HepG2 (cell line): Measurements from ENCODE around the gene MICA. TPM values are rescaled to one million over a fixed set of nuclear protein-coding genes. Genes with fewer than 3 reads are reported as not detected.
A peak's percentile ranks its signal among the peaks of the same experiment; 100 is the strongest.

ENCODE experiments used
- CBX2 ChIP-seq, 2 experiments: fragments of 200-600 bp in 1 of 2; sonication (generic); formaldehyde crosslinking in 1 of 2; IDR thresholded peaks; 2 replicates each; pipeline versions ENCODE4 v1.7.0 to v1.8.1; 2018 to 2022; ENCODE audit warnings: low read depth in 2 of 2, low read length in 1 of 2, mild to moderate bottlenecking in 1 of 2, missing genetic modification reagents in 1 of 2
- ERF ChIP-seq: IDR thresholded peaks from 2 replicates; pipeline ENCODE4 v1.6.1; 2018; ENCODE audit warnings: missing biosample characterization, missing genetic modification reagents
- FOXA1 ChIP-seq, 2 experiments: fragments of 450-650 bp in 1 of 2; sonication (generic) in 1 of 2; formaldehyde crosslinking in 1 of 2; IDR thresholded peaks; 2 replicates each; pipeline versions ENCODE4 v1.4.0 to v1.6.1; 2016 to 2020; ENCODE audit warnings: missing genetic modification reagents in 1 of 2
- HNRNPLL ChIP-seq: fragments of 200-400 bp; formaldehyde crosslinking; IDR thresholded peaks from 2 replicates; pipeline ENCODE4 v1.6.1; 2017; ENCODE audit warnings: mild to moderate bottlenecking, low read depth, low read length; ENCODE audit not compliant: poor library complexity, severe bottlenecking
- IKZF1 ChIP-seq: fragments of 450-650 bp; IDR thresholded peaks from 2 replicates; pipeline ENCODE4 v1.7.1; 2016
- JUN ChIP-seq: sonication (generic); formaldehyde crosslinking; IDR thresholded peaks from 2 replicates; pipeline ENCODE4 v1.4.0; 2020; ENCODE audit warnings: mild to moderate bottlenecking, missing genetic modification reagents
- KLF12 ChIP-seq: sonication (generic); formaldehyde crosslinking; IDR thresholded peaks from 2 replicates; pipeline ENCODE4 v1.4.0; 2020; ENCODE audit warnings: missing genetic modification reagents, borderline replicate concordance
- MAF1 ChIP-seq: sonication (generic); formaldehyde crosslinking; IDR thresholded peaks from 2 replicates; pipeline ENCODE4 v1.5.0; 2020; ENCODE audit warnings: missing genetic modification reagents, borderline replicate concordance
- NR2F1 ChIP-seq, 2 experiments: fragments of 450-650 bp in 1 of 2; formaldehyde crosslinking in 1 of 2; IDR thresholded peaks; 2 replicates each; pipeline versions ENCODE4 v1.5.0 to v1.6.1; 2016 to 2020; ENCODE audit warnings: mild to moderate bottlenecking in 1 of 2, missing compliant biosample characterization in 1 of 2, missing genetic modification reagents in 1 of 2, moderate library complexity in 1 of 2
- SNRNP70 ChIP-seq: fragments of 200-400 bp; formaldehyde crosslinking; IDR thresholded peaks from 2 replicates; pipeline ENCODE4 v1.6.1; 2017; ENCODE audit warnings: mild to moderate bottlenecking, low read depth, low read length, moderate library complexity
- TGIF2 ChIP-seq: IDR thresholded peaks from 2 replicates; pipeline ENCODE4 v1.6.1; 2016; ENCODE audit warnings: control low read depth, missing compliant biosample characterization
- THAP11 ChIP-seq: IDR thresholded peaks from 2 replicates; pipeline ENCODE4 v1.6.1; 2016; ENCODE audit warnings: missing biosample characterization, missing genetic modification reagents
- ZBTB8A ChIP-seq: sonication (generic); formaldehyde crosslinking; IDR thresholded peaks from 2 replicates; pipeline ENCODE4 v1.4.0; 2020; ENCODE audit warnings: mild to moderate bottlenecking, low read depth, missing genetic modification reagents, borderline replicate concordance
- ZKSCAN5 ChIP-seq: sonication (generic); formaldehyde crosslinking; IDR thresholded peaks from 2 replicates; pipeline ENCODE4 v1.5.1; 2020; ENCODE audit warnings: mild to moderate bottlenecking, missing genetic modification reagents
- ZNF460 ChIP-seq: sonication (generic); formaldehyde crosslinking; IDR thresholded peaks from 2 replicates; pipeline ENCODE4 v1.5.1; 2020; ENCODE audit warnings: missing genetic modification reagents, mild to moderate bottlenecking, borderline replicate concordance
- ZNF891 ChIP-seq: sonication (generic); formaldehyde crosslinking; IDR thresholded peaks from 2 replicates; pipeline ENCODE4 v1.5.0; 2020; ENCODE audit warnings: mild to moderate bottlenecking, missing genetic modification reagents
- polyA plus RNA-seq, 8 experiments: library from polyadenylated mRNA; depleted of rRNA in 3 of 8; stranded (reverse) in 7 of 8; unstranded in 1 of 8; fragments of >200 nt; fragmentation: Illumina TruSeq in 4 of 8; extraction: Trizol in 4 of 8; gene quantifications; 2 replicates each; pipeline versions ENCODE4 v1.2.1 to v1.2.3, GENCODE V29; 2011 to 2016; ENCODE audit warnings: low read depth in 4 of 8, missing spikeins in 1 of 8, mixed read lengths in 1 of 8; ENCODE audit not compliant: insufficient read depth in 1 of 8
- total RNA-seq, 5 experiments: library from RNA; depleted of rRNA; stranded (reverse); fragments of >200 nt; fragmentation: Illumina TruSeq; extraction: Trizol; gene quantifications; 2 replicates each; pipeline ENCODE4 v1.2.3, GENCODE V29; 2016; ENCODE audit warnings: low read depth in 1 of 5
- TF ChIP-seq, protein P1 (sequence below): sonication (generic); formaldehyde crosslinking; IDR thresholded peaks from 2 replicates; pipeline ENCODE4 v1.5.0; 2020; ENCODE audit warnings: missing genetic modification reagents, mild to moderate bottlenecking, borderline replicate concordance
- TF ChIP-seq, protein P2 (sequence below): IDR thresholded peaks from 2 replicates; pipeline ENCODE4 v1.4.0; 2020; ENCODE audit warnings: mild to moderate bottlenecking, missing genetic modification reagents
- TF ChIP-seq, protein P3 (sequence below): sonication (generic); formaldehyde crosslinking; conservative IDR thresholded peaks from 2 replicates; pipeline ENCODE4 v1.4.0; 2020; ENCODE audit warnings: mild to moderate bottlenecking, missing genetic modification reagents, moderate library complexity

MICA gene
- total and polyA plus RNA-seq, 2 of the 13 experiments (the other 11 are each of a cell fraction or from before 2014, with no cell fraction given): 21.6 to 38.1 TPM

DNA sequence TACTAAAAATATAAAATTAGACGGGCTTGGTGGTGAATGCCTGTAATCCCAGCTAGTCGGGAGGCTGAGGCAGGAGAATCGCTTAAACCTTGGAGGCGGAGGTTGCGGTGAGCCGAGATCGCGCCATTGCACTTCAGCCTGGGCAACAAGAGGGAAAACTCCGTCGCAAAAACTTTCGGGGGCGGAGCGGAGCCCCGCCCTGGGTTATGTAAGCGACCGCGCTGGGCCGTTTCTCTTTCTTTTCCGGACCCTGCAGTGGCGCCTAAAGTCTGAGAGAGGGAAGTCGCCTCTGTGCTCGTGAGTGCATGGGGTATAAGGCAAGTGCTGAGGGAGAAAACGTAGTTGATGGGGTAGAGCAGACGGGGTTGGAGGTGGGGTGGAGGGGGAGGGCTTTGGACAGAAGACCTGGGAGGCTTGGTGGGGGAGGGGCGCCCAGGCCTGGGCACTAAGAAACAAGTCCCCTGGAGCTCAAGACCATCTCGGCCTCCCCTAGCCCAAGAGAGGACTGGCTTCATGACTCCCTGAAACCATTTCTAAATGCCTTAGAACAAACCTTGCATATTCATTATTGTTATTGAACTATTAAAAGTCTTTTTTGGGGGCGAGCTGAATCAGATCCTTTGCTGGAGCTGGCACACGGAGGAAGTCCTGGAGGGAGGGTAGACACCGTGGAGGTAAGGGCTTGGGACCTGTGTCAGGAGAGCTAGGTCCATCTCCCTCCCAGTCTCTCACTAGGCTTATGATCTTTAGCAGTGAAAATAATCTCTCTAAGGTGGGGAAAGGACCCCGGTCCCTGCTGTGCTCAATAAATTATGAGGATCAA lies 2.7 kb upstream of the MICA start (continued):
- TF ChIP-seq ZNF891 (CRISPR knock-in tag) (no peak), CBX2 (IDR thresholded peaks at IDR 0.05; ENCODE audit: low read depth, low read length) (no peak), CBX2 (CRISPR knock-in tag; IDR thresholded peaks at IDR 0.05; ENCODE audit: low read depth) (no peak), KLF12 (CRISPR knock-in tag) (peak; percentile 86; the same call in 1 of the 2 replicates), MAF1 (0 out of 2 replicates have a peak, but pooled peaks have one; percentile 22), IKZF1 (no peak), SNRNP70 (no peak), TGIF2 (CRISPR knock-in tag) (no peak), JUN (CRISPR knock-in tag) (no peak), ZNF460 (CRISPR knock-in tag) (no peak), ZKSCAN5 (no peak), ZBTB8A (CRISPR knock-in tag) (no peak), FOXA1 (IDR thresholded peaks at IDR 0.05) (no peak), FOXA1 (CRISPR knock-in tag; IDR thresholded peaks at IDR 0.05) (no peak), THAP11 (CRISPR knock-in tag) (no peak), NR2F1 (CRISPR knock-in tag; IDR thresholded peaks at IDR 0.05) (no peak), ERF (CRISPR knock-in tag) (no peak), HNRNPLL (peak; percentile 14)
- TF ChIP-seq, protein P1, sequence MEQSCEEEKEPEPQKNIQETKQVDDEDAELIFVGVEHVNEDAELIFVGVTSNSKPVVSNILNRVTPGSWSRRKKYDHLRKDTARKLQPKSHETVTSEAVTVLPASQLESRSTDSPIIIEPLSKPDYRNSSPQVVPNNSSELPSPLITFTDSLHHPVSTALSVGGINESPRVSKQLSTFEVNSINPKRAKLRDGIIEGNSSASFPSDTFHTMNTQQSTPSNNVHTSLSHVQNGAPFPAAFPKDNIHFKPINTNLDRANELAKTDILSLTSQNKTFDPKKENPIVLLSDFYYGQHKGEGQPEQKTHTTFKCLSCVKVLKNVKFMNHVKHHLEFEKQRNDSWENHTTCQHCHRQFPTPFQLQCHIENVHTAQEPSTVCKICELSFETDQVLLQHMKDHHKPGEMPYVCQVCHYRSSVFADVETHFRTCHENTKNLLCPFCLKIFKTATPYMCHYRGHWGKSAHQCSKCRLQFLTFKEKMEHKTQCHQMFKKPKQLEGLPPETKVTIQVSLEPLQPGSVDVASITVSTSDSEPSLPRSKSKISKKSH (CRISPR knock-in tag): no peak
- TF ChIP-seq, protein P2, sequence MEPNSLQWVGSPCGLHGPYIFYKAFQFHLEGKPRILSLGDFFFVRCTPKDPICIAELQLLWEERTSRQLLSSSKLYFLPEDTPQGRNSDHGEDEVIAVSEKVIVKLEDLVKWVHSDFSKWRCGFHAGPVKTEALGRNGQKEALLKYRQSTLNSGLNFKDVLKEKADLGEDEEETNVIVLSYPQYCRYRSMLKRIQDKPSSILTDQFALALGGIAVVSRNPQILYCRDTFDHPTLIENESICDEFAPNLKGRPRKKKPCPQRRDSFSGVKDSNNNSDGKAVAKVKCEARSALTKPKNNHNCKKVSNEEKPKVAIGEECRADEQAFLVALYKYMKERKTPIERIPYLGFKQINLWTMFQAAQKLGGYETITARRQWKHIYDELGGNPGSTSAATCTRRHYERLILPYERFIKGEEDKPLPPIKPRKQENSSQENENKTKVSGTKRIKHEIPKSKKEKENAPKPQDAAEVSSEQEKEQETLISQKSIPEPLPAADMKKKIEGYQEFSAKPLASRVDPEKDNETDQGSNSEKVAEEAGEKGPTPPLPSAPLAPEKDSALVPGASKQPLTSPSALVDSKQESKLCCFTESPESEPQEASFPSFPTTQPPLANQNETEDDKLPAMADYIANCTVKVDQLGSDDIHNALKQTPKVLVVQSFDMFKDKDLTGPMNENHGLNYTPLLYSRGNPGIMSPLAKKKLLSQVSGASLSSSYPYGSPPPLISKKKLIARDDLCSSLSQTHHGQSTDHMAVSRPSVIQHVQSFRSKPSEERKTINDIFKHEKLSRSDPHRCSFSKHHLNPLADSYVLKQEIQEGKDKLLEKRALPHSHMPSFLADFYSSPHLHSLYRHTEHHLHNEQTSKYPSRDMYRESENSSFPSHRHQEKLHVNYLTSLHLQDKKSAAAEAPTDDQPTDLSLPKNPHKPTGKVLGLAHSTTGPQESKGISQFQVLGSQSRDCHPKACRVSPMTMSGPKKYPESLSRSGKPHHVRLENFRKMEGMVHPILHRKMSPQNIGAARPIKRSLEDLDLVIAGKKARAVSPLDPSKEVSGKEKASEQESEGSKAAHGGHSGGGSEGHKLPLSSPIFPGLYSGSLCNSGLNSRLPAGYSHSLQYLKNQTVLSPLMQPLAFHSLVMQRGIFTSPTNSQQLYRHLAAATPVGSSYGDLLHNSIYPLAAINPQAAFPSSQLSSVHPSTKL (CRISPR knock-in tag): 0 out of 2 replicates have a peak, but pooled peaks have one; percentile 9
- TF ChIP-seq, protein P3, sequence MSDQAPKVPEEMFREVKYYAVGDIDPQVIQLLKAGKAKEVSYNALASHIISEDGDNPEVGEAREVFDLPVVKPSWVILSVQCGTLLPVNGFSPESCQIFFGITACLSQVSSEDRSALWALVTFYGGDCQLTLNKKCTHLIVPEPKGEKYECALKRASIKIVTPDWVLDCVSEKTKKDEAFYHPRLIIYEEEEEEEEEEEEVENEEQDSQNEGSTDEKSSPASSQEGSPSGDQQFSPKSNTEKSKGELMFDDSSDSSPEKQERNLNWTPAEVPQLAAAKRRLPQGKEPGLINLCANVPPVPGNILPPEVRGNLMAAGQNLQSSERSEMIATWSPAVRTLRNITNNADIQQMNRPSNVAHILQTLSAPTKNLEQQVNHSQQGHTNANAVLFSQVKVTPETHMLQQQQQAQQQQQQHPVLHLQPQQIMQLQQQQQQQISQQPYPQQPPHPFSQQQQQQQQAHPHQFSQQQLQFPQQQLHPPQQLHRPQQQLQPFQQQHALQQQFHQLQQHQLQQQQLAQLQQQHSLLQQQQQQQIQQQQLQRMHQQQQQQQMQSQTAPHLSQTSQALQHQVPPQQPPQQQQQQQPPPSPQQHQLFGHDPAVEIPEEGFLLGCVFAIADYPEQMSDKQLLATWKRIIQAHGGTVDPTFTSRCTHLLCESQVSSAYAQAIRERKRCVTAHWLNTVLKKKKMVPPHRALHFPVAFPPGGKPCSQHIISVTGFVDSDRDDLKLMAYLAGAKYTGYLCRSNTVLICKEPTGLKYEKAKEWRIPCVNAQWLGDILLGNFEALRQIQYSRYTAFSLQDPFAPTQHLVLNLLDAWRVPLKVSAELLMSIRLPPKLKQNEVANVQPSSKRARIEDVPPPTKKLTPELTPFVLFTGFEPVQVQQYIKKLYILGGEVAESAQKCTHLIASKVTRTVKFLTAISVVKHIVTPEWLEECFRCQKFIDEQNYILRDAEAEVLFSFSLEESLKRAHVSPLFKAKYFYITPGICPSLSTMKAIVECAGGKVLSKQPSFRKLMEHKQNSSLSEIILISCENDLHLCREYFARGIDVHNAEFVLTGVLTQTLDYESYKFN (CRISPR knock-in tag): no peak
